Renal cortex interstitium (tissue), 11 donors: ENCODE data around the gene PON2. TPM values are rescaled to one million over a fixed set of nuclear protein-coding genes. Genes with fewer than 3 reads are reported as not detected.
"Not testable (repeated sequence)": the region's sequence is repeated elsewhere in the genome, so short reads cannot be mapped to it uniquely, and the experiment has no call there.

Experiments
- DNase-seq, 11 donors: peaks; one replicate each; pipeline ENCODE4 v3.0.0-alpha.2; 2013; ENCODE audit warnings: low read depth in 9 of 11, low spot score in 4 of 11; ENCODE audit errors: extremely low read depth in 1 of 11
- polyA plus RNA-seq, 3 donors: library from polyadenylated mRNA; unstranded; fragments of 120-200 nt; gene quantifications; one replicate each; pipeline ENCODE4 v1.2.1, GENCODE V29; 2013; ENCODE audit not compliant: insufficient read length in 3 of 3

Gene PON2
- polyA plus RNA-seq, 3 donors, result 153 to 230 (median 185) TPM

DNA sequence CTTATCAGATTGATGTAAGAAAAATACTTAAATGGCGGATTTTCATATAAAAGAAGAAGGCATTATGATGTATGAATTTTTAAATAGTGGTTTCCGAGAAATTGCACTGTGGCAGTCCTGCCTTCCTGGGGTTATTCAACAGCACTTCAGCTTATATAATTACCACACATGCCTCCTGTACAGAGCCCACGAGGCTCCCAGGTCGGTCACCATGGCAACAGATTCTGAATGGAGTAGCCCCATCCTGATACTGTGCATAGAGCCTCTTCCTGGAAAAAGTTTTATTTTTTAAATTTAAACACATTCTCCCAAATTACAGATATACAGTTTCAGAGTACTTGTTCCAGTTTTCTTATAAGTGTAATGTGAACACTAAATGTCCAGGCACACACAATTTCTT, 35.0 kb upstream of the PON2 start:
- no peak for DNase-seq

DNA sequence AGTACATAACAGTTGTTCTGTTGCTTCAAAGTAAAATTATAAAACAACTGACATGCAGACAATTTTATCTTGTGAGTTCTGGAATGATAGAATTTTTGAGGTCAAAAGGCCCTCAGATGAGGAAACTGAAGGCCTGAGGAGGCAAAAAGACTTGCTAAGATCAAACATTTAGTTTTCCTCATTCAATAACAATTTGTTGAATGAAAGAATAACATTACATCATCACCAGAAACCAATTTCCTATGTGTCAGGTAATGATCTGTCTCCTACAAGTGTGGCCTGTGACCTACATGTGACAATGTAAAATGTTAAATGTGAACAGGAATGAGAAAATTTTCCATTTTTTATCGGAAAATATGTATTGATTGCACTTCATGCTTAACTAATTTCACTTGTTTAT, 34.4 kb upstream of the PON2 start:
- DNase-seq, result no peak

DNA sequence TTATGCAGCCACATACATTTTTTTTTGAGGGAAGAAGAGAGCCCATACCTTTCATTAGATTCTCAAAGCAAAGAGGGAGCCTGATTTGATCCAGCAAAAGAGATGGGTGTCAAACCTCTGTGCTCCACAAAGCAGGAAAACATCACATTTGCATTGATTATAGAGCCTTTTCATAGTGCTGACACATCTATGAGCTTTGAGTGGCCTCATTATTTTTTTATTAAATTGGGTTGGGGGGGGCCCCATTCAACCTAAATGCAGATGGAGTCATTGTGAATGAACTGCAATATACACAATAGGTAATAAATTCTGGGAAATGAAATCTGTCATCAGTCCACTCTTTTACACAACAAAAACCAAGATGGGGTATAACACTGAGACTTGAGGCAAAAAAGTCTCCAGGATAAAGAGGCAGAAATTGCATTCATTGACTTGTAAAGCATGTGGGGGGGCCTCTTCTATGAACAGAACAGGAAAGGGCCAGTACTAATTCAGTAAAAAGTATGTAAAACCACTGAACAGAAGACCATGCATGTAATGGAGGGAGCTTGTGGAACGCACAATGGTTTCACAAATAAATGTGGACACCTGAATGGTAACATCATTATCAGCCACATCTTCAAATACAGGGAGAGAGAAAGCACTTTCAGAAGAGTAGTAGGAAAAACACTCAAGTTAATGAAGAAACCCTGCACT, 33.2 kb upstream of the PON2 start:
- DNase-seq, result no peak

DNA sequence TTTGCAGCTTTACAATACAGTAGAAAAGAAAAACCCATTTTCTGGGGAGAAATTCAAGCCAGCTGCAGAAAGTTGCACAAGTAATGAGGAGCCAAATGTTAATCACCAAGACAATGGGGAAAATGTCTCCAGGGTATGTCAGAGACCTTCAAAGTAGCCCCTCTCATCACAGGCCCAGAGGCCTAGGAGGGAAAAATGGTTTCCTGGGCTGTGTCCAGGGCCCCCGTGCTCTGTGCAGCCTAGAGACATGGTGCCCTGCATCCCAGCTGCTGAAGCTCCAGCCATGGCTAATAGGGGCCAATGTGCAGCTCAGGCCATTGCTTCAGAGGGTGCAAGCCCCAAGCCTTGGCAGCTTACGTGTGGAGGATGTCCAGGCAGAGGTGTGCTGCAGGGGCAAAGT, 25.8 kb upstream of the PON2 start:
- DNase-seq, result not testable (repeated sequence)

DNA sequence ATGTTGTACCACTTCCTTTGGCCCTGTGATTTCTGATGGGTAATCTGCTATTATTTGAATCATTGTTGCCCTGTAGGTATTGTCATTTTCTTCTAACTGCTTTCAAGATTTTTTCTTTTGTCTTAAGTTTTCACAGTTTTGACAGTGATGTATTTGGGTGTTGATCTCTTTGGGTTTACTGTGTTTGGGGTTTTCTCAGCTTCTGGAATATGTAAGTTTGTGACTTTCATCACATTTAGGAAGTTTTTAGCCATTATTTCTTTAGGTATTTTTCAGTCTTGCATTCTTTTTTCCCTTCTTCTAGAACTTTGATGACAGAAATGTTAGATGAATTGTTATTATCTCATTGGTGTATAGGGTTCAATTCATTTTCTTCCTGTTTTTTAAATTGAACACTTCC, 23.1 kb upstream of the PON2 start:
- DNase-seq, result no peak

DNA sequence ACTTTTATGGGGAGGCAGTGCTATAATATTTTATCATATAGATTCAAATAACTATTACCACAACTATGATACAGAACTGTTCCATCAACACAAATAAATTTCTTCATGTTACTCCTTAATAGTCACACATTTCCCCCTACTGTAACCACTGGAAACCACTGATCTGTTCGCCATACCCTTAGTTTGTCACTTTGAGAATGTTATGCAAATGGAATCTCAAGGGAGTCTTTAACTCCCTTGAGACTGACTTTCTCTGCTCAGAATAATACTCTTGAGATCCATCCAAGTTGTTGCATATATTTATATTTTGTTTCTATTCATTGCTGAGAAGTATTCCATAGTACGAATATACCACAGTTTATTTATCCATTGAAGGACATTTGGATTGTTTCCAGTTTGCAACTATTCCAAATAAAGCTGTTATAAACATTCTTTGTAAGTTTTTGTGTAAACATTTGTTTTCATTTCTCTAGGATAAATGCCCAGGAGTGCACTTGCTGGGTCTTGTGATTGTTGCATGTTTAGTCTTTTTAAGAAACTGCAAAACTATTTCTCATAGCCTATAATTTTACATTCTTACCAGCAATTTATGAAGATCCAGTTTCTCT, 19.7 kb upstream of the PON2 start:
- no peak for DNase-seq

DNA sequence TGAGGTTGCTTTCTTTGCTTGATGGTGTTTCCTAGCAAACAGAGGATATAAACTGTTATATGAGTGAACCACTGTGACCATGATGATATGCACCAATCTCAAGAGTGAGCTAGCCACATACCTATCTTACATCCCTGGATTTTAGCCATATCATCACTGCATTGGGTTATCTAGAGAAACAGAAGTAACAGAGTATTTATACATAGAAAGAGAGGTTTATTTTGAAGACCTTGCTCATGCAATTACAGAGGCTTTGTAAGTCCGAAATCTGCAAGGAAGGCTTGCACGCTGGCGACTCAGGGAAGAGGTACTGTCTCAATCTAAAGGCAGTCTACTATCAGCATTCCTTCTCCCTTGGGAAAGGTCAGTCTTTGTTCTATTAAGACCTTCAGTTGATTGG, 11.8 kb upstream of the PON2 start:
- no peak for DNase-seq

DNA sequence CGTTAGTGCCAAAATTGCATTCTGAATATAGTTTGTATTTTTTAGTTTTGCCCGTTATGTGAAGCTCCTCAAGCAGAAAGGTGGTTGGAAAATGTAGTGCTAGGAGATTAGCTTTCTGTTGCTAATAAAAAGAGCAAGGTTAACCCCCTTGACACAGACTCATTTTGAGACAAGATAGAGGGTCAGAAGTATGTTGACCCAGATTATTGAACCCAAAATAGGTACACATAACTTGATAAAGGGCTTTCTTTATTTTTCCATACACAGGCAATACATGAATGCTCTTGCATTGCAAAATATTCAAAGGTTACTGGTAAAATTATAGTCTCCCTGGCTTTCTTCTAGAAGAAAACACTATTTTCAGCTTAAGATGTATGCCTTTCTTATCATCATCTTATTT, 10.0 kb upstream of the PON2 start:
- DNase-seq, result no peak

DNA sequence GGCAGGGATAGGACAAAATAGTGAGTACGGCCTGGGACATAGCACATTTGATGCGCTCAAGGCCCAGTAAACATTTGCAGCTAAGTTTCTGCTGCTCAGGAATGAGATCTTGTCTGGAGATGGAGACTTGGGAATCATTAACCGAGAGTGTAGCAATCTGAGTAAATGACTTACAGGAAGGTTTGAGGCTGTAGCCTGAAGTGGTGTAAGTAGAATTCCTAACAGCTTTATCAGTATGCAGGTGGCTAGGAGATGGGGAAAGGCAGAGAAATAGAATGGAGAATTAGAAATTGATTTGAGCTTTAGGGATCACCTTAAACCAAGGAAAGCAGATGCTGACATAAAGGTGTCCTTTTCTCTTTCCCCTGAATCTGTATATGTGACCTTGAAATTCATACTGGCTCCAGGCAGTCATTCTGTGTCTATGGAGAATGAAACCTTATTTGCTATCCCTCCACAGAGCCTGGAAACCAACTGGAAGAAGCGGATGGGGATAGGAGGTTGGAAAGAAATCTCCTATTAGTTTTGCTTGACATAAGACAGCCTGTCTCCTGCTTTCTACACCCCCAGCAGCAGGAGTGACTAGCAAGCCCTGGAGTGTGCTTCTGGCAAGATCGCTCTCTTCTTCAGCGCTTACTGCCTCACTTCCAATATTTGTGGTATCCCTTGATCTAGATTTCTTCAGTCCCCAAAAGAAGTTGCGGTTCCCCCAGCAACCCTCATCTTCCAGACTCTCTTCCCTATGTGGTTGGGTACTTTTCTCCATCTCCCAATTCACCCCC, 6.4 kb upstream of the PON2 start:
- DNase-seq, result peak in 7 of 11 donors; percentile 19 to 85 (median 50)

DNA sequence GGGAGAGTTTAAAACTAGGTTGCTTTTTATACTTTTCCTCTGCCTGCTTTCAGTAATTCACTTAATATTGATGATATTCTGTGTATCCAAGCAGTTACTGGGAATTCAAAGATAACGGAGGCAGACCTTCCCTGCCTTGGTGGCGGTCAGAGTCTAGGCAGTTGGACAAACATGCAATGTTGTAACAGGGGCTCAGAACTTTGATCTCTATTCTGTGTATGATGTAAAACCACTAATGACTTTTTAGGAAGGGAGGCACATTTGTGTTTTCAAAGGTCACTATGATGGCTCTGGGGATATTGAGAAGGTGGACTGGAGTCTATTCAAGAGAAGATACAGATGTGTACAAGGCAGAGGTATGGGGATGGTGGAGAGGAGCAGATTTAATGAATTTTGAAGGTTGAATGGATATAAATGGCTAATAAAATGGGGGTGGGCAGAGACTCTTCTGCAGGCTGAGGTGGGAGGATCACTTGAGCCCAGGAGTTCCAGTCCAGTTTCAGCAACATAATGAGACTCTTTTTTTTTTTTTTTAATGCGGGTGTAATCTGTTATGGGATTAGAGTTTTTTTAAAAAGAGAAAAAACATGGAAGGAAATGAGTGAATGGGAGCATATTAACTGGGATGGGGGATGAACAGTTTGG, 5.7 kb upstream of the PON2 start:
- DNase-seq, result no peak

DNA sequence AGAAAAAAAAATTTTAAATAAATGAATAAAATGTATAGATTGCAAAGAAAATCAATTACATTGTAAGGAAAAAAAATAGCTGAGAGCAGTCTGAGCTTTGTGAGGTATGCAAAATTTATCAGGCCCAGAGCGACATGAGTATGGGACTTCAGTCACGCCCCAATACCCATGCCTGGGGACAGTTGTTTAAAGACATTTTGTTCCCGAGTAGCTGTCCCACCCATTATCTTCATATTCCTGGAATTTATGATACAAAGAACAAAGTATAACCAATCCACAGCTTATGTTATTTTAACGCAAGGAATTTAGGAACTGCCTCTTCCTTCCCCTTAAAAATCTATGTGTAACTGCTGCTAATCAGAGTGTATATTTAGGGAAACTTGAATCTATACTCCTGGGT, 1.6 kb upstream of the PON2 start:
- no peak for DNase-seq

DNA sequence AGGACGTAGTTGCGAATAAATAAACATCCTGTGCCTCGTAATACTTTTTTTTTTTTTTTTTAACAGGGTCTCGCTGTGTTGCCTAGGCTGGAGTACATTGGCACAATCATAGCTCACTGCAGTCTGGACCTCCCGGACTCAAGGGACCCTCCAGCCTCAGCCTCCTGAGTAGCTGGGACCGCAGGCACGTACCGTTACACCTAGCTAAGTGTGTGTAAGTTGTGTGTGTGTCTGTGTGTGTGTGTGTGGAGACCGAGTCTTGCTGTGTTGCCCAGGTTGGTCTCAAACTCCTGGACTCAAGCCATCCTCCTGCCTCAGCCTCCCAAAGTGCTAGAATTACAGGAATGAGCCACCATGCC, 573 bp upstream of the PON2 start:
- DNase-seq, result no peak

DNA sequence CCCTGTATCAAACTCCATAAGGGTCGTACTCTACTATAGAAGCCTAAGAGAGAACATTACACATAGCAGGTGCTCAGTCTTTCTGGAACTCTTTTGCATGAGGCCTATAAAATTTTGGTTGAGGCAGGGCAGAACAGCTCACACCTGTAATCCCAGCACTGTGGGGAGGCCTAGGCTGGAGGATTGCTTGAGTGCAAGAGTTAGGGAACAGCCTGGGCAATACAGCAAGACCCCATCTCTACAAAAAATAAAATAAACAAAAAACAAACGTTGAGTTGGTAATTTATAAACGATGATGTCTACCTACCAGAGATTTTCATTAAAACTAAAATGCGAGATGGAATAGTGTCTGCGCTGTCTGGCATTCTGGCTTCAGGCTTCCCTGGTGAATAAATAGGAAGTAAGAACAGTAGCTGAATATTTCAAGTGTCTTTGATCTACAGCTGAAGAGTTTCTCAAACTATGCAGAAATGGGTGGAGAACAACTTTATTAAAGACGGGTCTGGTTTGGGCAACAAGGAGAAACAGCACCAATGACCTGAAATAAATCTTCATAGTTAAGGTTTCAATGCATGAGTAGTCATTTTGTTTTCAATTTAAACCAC, 774 bp downstream of the PON2 start:
- peak in 1 of 11 donors; percentile 10 for DNase-seq

DNA sequence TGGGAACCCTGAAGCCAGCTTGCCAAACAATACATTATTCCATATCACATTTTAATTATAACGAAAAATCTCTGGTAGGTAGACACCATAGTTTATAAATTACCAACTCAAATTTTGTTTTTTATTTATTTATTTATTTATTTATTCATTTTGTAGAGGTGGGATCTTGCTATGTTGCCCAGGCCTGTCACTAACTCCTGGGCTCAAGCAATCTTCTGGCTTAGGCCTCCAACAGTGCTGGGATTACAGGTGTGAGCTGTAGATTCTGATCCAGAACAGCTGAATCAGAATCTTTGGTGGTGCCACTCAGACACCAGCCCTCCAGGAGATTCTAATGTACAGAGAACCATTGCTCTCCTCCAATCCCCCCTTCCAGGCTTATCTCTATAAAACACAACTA, 1.7 kb downstream of the PON2 start:
- DNase-seq, result no peak

DNA sequence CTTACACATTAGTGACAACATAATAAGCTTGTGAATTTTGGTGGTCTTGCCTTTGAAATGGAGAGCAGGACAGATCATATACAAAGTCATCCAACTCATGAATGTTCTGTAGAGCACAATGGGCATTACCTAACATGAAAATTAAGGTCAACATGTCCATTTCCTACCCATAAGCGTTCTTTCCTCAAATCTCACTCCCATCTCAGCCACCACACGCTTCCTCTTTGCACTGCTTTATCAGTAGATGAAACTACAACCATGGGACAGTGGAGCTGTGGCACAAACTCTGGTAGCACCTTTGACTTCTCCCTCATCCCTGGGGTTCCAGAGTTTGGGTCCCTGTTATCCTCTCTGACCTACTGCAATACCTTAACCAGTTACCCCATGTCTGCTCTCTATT, 2.2 kb downstream of the PON2 start:
- no peak for DNase-seq

DNA sequence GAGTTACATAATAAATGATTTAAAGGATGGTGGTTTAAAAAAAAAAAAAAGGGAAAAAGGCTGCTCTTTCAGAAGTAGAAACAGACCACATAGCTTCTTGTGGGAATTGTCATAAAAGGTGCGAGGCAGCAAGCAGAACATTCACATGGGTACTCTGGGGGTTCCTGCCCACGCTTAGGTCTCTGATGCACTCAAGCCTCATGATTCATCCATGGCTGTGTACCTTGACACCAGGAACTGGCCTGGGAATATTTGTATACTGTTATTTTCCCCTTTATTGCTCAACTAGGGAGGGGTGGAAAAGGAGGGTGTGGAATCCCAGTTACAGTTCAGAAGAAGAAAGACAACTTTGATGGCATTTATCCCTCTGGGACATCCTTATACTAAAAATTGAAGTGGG, 4.0 kb downstream of the PON2 start:
- DNase-seq, result no peak

DNA sequence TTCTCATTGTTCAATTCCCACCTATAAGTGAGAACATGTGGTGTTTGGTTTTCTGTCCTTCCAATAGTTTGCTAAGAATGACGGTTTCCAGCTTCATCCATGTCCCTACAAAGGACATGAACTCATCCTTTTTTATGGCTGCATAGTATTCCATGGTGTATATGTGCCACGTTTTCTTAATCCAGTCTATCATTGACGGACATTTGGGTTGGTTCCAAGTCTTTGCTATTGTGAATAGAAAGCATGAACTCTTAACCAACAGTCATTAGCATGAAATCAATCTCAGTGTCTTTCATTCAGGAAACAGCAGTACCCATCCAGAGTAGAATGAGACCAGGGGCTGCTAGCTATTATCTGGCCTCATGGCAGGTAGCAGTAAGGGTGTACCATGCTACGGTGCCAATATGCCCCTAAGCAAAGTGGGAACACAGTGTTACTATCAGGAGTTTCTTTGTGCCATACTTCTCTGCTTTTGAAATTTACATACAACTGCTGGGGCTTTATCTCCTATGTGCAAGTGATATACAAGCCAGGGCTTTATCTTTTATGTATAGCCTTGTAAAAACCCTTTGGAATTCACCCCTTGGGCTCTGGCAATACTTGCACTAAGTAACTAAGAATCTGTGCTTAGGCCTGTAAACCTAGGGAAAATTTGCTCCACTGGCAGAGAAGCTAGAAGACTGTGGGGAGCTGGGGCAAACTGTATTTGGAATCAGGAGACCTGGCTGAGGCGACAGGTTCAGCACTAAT, 5.4 kb downstream of the PON2 start:
- no peak for DNase-seq

DNA sequence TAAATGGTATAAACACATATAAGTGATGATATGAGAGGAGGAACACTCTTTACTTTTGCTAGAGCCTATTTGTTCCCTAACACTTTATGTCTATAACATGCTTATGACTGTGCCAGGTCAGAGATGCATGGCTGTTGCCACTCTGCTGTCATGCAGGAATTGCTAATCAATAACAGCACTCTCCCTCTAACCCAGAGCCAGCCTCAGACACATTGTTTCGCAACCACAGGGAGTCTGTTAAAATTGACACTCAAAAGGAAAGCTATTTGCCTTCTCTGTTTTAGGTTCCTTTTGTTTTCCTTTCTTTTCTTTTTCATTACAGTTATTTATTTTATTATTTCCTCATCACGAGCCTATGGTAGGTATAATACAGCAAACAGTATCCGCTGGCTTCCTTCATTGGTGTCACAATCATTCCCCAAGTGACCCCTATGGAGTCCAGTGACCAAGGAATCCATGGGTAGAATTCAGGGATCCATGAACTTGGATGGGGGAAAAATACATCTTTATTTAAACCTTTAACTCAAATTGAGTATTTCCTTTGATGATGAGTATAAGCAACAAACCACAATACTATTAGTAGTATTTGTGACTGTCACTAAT, 6.8 kb downstream of the PON2 start:
- DNase-seq, result no peak

DNA sequence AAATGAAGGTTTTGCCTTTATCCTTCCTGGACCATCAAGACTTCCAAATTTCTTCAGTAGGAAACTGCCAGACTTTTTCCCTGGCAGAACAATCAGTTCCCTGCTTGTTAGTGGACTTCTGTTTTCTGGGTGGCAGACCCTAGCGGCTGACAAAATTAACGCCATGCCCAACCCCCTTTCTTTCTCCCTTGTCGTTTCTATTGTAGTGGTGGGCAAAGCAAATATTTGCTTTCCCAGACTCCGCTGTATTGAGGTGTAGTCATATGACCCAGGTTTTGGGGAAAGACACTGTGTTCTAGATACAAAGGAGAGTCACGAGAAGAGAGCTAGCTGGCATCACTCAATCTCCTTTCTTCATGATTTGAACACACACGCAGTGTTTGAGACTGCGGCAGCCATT, 7.7 kb downstream of the PON2 start:
- no peak for DNase-seq
